HG03175 (cell line): ENCODE measurements around the gene EPS8.
"Not testable (repeated sequence)": the region's sequence is repeated elsewhere in the genome, so short reads cannot be mapped to it uniquely, and the experiment has no call there.

ENCODE experiments used
- ATAC-seq: cut with Tn5 transposase; IDR thresholded peaks from one replicate; pipeline ENCODE4 v1.9.1; 2021; ENCODE audit warnings: mild to moderate bottlenecking, moderate library complexity; ENCODE audit not compliant: unreplicated experiment

The EPS8 gene

DNA sequence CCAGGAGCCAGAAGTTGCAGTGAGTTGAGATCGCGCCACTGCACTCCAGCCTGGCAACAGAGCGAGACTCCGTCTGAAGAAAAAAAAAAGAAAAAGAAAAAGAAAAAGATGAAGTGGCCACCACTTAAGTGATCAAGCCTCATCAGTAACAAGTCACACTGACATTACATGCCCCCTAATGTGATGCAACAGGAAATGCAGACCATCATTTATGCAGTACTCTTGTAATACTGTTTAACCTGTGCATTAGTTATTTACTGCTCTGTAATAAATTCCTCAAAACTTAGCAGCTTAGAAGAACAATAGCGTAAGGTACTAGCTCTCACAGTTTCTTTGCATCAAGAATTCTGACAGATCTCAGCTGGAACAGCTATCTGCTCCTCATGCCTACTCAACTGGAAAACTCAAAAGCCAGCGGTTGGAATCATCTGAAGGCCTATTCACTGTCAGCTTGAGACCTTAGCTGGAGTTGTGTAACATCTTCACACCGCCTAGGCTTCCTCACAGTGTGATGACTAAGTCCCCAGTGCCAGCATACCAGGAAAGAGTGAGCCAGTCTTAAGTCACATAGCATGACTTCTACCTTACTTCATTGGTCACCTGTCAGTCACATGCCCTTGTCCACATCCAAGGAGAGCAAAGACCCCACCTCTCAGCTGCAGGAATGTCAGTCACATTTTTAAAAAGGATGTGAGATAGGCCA is 31.5 kb downstream of the EPS8 start:
- no peak for ATAC-seq

DNA sequence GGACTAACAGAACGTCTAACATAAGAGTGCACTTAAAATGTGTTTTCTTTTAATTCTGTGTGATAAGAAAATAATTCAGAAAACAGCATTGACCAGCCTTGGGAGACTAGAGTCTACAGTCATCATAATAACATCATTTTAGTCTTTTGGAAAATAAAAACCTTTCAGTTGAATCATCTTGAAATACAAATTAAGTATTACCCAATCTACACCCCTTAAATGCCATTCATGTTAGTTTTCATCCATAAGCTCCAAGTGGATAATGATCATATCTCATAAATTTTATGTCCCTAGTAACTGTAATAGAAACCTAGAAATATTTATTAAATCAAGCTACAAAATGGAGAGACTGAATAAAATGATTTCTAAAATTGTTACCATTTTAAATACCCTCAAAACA is 32.4 kb downstream of the EPS8 start:
- ATAC-seq = no peak

DNA sequence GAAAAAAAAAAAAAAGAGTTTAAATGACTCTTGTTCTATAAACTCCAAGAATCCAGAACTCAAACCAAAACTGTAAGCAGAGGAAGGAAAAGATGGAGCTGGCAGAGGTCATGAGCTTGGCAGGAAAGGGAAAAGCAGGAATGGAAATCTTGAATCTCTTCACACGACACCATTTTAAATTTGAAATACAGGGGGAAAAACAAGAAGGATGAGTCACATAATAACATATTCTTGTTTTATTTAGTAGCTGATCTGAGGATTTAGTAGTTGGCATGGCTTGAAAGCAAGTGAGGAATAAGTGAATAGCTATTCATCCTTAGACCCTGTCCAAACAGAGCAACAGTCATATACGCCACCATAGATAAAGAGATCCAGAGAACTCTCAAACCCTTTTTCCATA is 35.0 kb downstream of the EPS8 start:
- ATAC-seq = no peak

DNA sequence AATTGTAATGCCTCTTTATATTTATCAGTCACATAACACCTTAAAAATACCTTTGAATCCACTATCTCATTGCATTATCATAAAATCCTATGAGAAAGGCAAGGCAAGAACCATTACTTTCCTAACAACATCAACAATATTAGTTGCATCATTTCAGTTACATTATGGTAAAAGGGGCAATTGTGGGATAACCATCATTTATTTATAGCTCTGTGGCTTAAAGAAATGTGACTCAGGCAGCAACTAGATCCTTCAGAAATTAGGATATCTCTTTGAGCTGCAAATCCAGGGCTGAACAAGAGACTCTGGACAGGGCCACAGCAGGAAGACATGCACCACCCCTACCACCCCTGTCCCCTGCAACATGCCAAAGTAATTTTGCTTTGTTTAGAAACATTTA is 36.4 kb downstream of the EPS8 start:
- ATAC-seq = no peak

DNA sequence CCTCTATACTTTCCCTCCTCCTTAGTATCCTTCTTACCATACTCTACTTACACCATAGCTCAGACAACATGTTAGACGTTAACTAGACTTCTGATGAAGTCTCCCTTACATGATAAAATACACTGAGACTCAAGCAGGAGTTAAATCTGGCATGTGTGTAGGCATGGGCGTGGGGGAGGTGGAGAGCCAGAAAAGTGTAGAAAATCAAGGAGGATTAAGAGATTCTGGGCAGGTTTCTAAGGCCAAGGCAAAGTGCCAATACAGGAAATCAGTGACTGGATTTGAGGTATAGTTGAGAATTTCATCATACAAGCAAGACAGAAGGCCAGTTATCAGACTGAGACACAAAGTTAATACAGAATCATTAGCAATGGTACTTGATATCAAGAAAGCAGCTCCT is 37.4 kb downstream of the EPS8 start:
- ATAC-seq = no peak

DNA sequence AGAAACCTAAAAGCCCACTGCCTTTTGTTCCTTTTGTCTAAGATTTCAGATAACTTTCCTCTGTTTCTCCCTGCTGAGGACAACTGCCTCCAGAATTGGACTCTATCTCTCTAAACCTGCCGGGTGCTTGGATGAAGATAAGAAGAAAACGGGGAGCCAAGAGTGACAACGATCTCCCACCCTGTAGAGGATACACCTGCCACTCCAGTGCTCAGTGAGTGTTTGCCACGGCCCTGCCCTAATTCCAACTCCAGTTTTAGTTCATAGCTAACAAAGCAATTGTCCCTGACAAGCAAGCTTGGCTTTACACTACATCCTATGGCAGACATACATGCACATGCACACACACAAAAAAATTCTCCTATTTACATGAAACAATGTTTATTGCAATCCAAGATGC is 39.3 kb downstream of the EPS8 start:
- ATAC-seq = no peak

DNA sequence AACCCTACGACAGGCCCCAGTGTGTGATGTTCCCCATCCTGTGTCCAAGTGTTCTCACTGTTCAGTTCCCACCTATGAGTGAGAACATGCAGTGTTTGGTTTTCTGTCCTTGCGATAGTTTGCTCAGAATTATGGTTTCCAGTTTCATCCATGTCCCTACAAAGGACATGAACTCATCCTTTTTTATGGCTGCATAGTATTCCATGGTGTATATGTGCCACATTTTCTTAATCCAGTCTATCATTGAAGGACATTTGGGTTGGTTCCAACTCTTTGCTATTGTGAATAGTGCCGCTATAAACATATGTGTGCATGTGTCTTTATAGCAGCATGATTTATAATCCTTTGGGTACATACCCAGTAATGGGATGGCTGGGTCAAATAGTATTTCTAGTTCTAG is 47.3 kb downstream of the EPS8 start:
- not testable (repeated sequence) for ATAC-seq

DNA sequence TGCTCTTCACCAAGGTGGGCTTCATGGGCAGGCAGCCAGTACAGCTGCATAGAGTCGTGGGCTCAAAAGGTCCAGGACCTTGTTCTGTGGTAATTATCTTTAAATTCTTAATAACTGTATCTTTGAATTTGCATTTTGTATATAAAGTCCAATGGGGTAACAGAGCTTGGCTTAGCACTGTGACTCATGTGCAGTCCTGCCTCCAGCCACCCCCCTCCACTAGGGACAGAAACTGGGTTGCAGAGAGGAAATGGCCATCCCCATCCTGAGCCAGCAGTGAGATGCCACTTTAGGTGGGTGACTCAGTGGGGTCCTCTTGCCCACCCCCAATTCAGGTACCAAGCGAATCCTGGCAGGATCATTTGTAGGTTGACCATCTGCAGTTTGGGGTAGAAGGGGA is 48.1 kb downstream of the EPS8 start:
- ATAC-seq = no peak

DNA sequence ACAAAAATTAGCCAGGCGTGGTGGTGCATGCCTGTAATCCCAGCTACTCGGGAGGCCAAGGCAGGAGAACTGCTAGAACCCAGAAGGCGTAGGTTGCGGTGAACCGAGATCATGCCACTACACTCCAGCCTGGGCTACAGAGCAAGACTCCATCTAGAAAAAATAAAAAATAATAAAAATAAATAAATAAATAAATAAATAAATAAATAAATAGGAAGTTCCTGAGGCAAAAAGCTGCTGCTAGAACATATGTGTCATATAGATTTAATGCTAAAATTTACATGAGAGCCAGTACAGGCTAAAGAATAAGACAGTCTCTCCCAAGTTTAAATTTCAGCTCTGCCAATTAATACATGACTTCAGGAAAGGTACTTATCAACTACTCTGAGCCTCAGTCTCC is 48.8 kb downstream of the EPS8 start:
- ATAC-seq = not testable (repeated sequence)

DNA sequence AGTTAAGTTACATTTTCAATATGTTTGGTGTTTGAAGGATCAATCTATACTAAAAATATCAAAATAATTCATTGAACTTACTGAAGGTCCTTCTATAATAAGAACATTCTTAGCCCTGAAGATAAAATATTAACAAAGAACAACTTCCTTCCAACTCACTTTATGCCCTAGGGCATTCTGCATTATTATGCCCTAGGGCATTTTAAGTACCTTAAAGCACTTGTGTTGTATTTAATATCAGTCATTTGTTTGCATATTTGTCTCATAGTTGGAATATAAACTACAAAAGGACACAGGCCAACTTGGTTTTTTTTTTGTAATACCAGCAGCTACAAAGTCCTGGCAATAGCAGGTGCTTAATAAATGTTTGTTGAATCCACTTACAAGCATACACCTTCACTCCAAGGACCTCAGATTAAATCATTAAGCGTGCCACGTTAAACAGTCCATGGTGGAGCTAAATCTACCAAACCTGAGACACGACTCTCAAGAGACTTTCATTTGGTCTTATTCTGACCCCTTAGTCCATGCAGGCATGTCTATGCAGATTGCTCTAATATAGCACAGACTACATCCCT is 50.7 kb downstream of the EPS8 start:
- ATAC-seq = no peak

DNA sequence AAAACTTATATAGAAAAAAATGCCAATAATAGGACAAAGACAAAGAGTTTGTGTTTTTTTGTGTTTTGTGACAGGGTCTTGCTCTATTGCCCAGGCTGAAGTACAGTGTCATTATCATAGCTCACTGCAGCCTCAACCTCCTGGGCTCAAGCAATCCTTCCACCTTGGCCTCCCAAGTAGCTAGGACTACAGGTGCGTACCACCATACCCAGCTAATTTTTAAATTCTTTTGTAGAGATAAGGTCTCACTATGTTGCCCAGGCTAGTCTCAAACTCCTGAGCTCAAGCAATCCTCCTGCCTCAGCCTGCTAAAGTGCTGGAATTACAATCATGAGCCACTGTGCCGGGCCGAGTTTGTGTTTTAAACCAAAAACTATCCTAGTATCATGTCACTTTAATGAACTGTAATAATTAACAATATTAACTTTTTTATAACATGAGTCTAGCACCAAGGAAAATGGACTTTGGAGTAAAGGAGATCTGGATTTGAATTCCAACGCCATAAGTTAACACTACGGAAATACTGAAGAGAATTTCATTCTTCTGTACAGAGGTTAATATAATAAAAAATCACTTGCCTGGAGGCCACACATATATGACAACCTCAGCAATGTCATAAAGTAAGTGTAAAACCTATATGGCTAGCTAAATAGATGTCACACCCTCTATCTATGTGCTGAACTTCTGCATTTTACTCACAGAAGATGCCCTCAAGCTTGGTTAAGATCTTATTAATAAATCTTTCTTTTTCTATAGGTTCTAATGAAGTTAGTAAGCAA is 53.2 kb downstream of the EPS8 start:
- no peak for ATAC-seq

DNA sequence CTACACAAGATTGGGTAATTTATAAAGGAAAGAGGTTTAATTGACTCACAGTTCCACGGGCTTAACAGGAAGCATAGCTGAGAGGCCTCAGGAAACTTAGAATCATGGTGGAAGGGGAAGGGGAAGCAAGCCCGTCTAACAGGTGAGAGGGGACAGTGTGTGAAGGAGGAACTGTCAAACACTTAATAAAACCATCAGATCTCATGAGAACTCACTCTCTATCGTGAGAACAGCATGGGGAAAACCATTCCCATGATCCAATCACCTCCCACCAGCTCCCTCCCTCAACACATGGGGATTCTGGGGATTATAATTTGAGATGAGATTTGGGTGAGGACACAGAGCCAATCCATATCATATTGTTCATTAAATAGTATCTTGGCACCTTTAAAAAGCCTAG is 56.1 kb downstream of the EPS8 start:
- peak; percentile 24 for ATAC-seq

DNA sequence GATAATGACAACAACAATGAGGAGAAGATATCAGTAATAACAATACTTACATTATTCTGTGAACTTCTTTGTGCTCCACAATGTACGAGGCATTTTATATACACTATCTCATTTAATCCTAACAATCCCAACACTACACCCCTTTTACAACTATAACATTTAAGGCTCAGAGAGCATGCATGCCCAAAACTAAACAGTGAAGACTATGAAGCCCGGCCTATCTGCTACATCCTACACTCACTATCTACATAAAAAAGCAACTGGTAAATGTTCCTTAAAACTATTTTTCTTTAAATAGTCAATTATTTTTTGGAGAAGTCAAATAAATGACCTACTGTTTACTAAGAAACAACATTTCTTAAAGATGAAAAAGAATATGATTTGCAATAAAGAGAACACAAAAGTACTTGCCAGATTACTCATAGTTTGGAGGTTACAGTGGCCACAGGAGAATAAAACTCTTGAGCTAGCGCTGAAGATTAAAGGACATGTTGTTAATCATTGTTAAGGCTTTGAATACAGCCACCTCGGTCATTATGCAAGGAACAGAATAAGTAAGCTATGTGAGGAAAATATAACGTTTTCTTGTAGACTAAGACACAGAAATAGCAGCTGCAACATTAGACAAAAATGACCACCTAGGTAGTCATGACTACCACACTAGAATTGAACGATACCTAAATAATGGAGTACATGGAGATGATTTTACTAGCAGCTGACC is 56.7 kb downstream of the EPS8 start:
- ATAC-seq = peak; percentile 67

DNA sequence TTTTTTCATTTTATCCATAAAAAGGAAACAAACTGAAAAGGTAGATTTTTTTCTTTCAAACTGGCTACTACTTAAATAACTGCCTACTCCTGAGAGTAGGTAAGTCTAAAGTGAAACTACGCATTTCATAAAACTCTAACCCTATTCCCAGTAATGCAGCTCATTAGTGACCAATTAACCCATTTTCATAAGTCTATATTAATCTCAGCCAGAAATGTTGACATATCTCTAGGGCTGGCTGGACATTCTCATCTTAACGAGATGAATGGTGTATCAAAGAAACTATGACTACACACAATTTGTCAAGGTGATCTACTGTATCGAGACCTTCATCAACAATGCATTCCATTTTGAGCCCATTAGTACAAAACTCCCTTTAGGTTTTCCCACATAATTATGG is 57.2 kb downstream of the EPS8 start:
- ATAC-seq = no peak

DNA sequence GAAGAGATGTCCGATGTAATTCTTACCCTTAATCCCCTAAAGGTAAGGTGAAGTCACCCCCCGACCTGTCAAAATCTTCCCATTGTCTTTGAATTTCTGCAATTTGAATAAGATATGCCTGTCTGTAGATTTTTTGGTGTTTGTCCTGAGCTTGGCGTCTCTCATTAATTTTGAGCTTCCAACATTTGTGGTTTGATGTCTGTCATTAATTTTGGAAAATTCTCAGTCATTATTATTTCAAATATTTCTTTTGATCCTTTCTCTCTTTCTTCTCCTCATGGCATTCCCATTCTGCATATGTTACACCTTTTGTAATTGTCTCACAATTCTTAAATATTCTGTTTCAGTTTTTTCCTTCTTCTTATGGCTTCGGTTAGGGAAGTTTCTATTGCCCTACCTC is 60.1 kb downstream of the EPS8 start:
- ATAC-seq = no peak

DNA sequence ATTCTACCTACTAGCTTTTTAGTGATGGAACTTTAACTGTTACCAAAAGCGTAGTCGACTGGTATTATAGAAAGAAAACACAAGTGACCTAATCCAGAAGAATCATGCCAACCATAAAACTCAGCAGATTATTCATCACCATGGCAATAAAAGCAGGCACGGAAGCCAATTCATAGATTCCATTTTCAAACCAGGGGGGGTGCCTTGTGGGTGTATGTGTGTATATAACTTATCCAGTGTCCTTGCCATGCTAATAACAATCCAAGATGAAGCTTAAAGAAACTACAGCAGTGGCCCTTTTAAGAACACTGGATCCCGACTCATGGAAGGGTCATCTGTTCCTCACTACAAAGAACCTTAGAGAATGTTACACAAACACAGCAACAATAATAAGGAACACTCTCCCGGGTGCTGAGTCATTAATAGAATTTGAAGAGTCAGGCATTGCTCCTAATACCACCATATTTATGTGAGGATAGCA is 61.0 kb downstream of the EPS8 start:
- ATAC-seq = no peak

DNA sequence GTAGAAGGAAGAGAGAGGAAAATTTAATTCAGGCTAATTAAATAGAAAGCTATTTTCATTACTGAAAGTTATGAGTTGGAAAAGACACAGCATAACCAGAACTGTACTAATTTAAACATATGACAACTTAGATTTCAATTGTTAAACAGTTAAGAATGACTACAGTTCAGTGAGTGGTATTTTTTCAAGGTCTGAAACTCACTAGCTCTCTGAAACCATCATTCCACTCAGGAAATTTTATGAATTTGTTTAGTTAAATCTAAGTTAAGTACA is 62.4 kb downstream of the EPS8 start:
- no peak for ATAC-seq

DNA sequence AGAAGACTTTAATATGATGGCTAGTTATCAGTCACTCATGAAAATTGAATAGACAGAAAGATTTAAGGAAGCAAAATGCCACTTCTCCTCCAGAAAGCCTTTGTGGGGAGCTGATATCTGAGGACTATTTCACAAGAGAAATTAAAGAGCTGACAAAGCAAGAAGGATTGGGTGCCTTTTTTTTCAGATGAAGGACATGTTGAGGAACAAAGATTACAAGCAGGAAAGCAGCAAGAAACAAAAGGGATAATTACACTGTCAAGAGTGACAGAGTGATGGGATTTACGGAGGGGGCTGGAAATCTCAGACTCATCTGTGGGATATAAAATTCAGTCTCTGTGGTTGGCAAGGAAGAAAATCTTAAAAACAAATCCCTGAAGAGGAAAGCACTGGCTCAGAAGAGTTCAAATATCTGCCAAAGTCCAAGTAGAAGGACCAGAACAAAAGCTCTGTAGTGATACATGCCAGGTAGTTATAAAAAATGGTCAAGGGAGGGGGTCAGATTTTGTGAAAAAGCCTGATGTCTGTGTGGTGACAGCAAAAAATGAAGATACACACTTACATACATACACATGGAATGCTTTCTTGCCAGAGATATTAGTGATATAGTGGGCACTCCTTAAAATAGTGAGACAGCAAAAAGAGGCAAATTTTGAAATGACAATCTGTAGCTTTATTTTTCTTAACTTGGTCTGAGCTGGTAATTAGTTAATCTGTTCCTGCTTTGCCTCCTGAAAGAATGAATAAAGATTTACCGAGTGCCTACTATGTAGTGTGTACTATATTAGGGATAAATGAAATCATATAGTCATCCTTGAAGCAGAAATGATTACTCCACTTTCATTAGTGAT is 62.9 kb downstream of the EPS8 start:
- ATAC-seq = no peak

DNA sequence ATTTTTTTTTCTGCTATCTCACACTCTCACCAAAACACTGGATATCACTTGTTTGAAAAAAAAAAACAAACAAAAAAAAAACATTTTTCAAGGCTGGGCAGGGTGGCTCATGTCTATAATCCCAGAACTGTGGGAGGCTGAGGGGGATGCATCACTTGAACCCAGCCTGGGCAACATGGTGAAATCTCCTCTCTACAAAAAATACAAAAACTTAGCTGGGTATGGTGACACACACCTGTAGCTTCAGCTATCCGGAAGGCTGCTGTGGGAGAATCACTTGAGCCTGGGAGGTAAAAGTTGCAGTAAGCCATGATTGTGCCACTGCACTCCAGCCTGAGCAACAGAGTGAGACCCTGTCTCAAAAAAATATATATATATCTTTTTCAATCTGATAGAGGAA is 66.2 kb downstream of the EPS8 start:
- no peak for ATAC-seq

DNA sequence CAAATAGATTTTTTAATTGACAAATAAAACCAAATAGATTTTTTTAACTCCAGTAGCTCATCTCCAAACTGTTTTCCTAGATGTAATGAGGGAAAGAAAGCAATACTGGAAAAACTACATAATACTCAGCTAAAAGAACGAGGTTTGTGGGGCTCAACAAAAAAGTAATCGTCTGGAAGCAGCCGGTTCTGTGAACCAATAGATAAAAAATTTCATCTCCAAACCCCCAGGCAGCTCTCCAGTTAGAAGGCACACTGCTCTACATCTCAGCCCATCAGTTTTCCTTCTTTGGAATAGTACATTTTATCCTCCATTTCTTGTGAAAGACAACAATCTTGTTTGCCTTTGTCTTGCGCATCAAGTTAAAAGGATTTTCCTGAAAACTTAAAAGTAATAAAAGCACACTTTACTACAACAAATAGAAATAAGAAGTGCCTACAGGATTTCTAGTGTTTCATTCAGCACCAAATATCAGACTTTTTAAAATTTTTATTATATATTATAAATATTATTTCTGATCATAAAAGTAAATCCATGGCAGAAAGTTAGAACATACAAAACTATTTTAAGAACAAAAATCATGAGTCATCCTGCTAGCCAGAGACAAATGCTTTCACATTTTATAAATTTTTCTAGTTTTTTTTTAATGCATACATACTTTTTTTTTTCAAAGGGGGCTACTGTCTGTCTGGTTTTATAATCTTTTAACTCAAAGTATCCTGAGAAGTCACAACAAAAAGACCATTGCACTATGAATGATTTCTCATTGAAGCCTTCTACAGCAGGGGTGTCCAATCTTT is 67.7 kb downstream of the EPS8 start:
- no peak for ATAC-seq
